Trophoblast cell (in vitro differentiated cells and primary cell): ENCODE data around the gene PPP1R9B.
A peak's percentile ranks its signal among the peaks of the same experiment; 100 is the strongest.

Experiments used
- DNase-seq, 2 donors: peaks; one replicate each; pipeline ENCODE4 v3.0.0-alpha.2; 2016
- H2AFZ ChIP-seq: 2 replicates; pipeline ENCODE4 v1.6.1; 2013; ENCODE audit warnings: low read length, moderate library complexity, mild to moderate bottlenecking; ENCODE audit not compliant: insufficient read depth, poor library complexity
- H2AK5ac ChIP-seq: 2 replicates; pipeline ENCODE4 v1.6.1; 2013; ENCODE audit warnings: mild to moderate bottlenecking, low read length
- H2BK120ac ChIP-seq: 2 replicates; pipeline ENCODE4 v1.6.1; 2013; ENCODE audit warnings: low read length, mild to moderate bottlenecking, moderate library complexity; ENCODE audit not compliant: insufficient read depth, poor library complexity
- H2BK12ac ChIP-seq: 2 replicates; pipeline ENCODE4 v1.6.1; 2013; ENCODE audit warnings: mild to moderate bottlenecking, low read length, moderate library complexity
- H2BK5ac ChIP-seq: 2 replicates; pipeline ENCODE4 v1.6.1; 2013; ENCODE audit warnings: low read length, low read depth, moderate library complexity, mild to moderate bottlenecking; ENCODE audit not compliant: poor library complexity
- H3K14ac ChIP-seq: 2 replicates; pipeline ENCODE4 v1.6.1; 2013; ENCODE audit warnings: mild to moderate bottlenecking, low read length
- H3K18ac ChIP-seq: 2 replicates; pipeline ENCODE4 v1.6.1; 2013; ENCODE audit warnings: mild to moderate bottlenecking, low read length
- H3K23ac ChIP-seq: 2 replicates; pipeline ENCODE4 v1.6.1; 2013; ENCODE audit warnings: low read length
- H3K27ac ChIP-seq: 2 replicates; pipeline ENCODE4 v1.5.1; 2013; ENCODE audit warnings: low read depth, mild to moderate bottlenecking, inconsistent platforms, low read length, moderate library complexity
- H3K27me3 ChIP-seq: 2 replicates; pipeline ENCODE4 v1.6.1; 2013; ENCODE audit warnings: inconsistent platforms, mild to moderate bottlenecking, low read length, moderate library complexity; ENCODE audit not compliant: insufficient read depth
- H3K36me3 ChIP-seq, 2 experiments: 1 replicate in 1 of 2; 2 replicates in 1 of 2; pipeline ENCODE4 v1.6.1; 2013; ENCODE audit warnings: low read length in 2 of 2, mild to moderate bottlenecking in 2 of 2, moderate library complexity in 1 of 2; ENCODE audit not compliant: insufficient read depth in 2 of 2, control insufficient read depth in 1 of 2
- H3K4ac ChIP-seq: 2 replicates; pipeline ENCODE4 v1.6.1; 2013; ENCODE audit warnings: low read depth, mild to moderate bottlenecking, low read length, moderate library complexity
- H3K4me1 ChIP-seq, 2 experiments: 1 replicate in 1 of 2; 2 replicates in 1 of 2; pipeline ENCODE4 v1.6.1; 2013; ENCODE audit warnings: low read length in 2 of 2, mild to moderate bottlenecking in 2 of 2, moderate library complexity in 1 of 2; ENCODE audit not compliant: insufficient read depth in 2 of 2, control insufficient read depth in 1 of 2
- H3K4me2 ChIP-seq: 2 replicates; pipeline ENCODE4 v1.6.1; 2013; ENCODE audit warnings: inconsistent platforms, mild to moderate bottlenecking, low read length, moderate library complexity
- H3K4me3 ChIP-seq: 2 replicates; pipeline ENCODE4 v1.5.1; 2013; ENCODE audit warnings: mild to moderate bottlenecking, low read depth, low read length, inconsistent platforms
- H3K79me1 ChIP-seq: one replicate; pipeline ENCODE4 v1.6.1; 2013; ENCODE audit warnings: low read length
- H3K79me2 ChIP-seq: 2 replicates; pipeline ENCODE4 v1.6.1; 2013; ENCODE audit warnings: low read length, mild to moderate bottlenecking; ENCODE audit not compliant: control insufficient read depth, insufficient read depth, poor library complexity
- H3K9ac ChIP-seq: 2 replicates; pipeline ENCODE4 v1.6.1; 2013; ENCODE audit warnings: mild to moderate bottlenecking, low read length
- H3K9me3 ChIP-seq: 2 replicates; pipeline ENCODE4 v1.6.1; 2013; ENCODE audit warnings: low read depth, mild to moderate bottlenecking, control low read depth, inconsistent platforms, low read length; ENCODE audit not compliant: insufficient read depth
- H4K12ac ChIP-seq: 2 replicates; pipeline ENCODE4 v1.6.1; 2013; ENCODE audit warnings: low read depth, mild to moderate bottlenecking, low read length, moderate library complexity
- H4K8ac ChIP-seq: 2 replicates; pipeline ENCODE4 v1.6.1; 2013; ENCODE audit warnings: low read depth, mild to moderate bottlenecking, low read length, moderate library complexity
- H4K91ac ChIP-seq: one replicate; pipeline ENCODE4 v1.6.1; 2013; ENCODE audit warnings: low read depth, mild to moderate bottlenecking, low read length, moderate library complexity
- WGBS: extraction: QIAGEN DNeasy Blood & Tissue Kit; methylation state at CpG from one replicate; pipeline ENCODE4 v1.1.7; 2013; ENCODE audit warnings: missing lambda C conversion rate; ENCODE audit not compliant: insufficient read length, insufficient coverage; ENCODE audit errors: extremely low coverage; 5-methylcytosine and 5-hydroxymethylcytosine counted together

PPP1R9B gene

DNA sequence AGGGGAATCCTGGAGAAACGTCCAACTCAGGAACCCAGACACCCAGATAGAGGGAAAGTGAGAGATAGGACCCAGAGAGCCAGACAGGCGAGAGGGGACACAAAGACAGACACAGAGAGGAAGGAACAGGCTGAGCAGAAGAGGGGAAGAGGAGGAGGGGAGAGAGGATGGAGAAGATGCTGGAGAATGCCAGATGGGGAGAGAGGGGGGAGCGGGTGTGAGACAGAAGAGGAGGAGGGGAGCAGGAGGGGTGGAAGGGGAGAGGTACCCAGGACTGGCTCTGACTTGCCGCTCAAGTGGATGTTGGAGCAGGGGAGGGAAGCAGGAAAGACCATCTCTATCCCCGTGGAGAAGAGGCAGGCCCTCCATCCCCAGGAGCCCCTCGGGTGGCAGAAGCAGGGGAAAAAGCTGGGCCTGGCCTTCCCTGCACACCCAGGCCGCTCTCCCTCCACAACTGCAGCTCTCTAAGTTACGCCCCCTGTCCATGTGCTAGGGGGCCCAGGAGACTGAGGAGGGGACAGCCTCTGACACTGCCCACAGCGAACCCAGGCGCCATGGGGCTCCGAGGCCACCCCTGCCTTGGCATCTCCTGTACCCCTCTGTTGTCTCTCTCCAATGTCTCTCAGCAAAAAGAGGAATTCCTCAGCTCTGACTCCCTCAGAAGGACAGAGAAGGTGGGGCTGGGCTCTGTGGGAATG lies 4.8 kb downstream of the PPP1R9B start:
- H3K4me3 ChIP-seq: no peak overlapping the region
- no peak overlapping the region for H3K4me2 ChIP-seq
- no peak overlapping the region for H3K23ac ChIP-seq
- no peak overlapping the region for H3K9ac ChIP-seq
- peaks cover 11% of the 10 kb centered on the region for H3K79me1 ChIP-seq
- H3K9me3 ChIP-seq: peaks cover 3% of the 10 kb centered on the region
- H3K27ac ChIP-seq: no peak overlapping the region
- H4K12ac ChIP-seq: no peak overlapping the region
- WGBS: no CpG with 5 or more reads among the region's 11 CpGs
- H3K18ac ChIP-seq: peak overlapping the region; percentile 15
- no peak overlapping the region for H2BK12ac ChIP-seq
- no peak overlapping the region for H2AFZ ChIP-seq
- no peak overlapping the region for H2BK5ac ChIP-seq
- H3K36me3 ChIP-seq: peaks cover 53 to 59% of the 10 kb centered on the region in 2 experiments
- no peak overlapping the region for H2AK5ac ChIP-seq
- no peak overlapping the region for H4K91ac ChIP-seq
- peaks cover 15% of the 10 kb centered on the region for H3K79me2 ChIP-seq
- no peak overlapping the region for H2BK120ac ChIP-seq
- H3K4ac ChIP-seq: no peak overlapping the region
- H4K8ac ChIP-seq: no peak overlapping the region
- H3K14ac ChIP-seq: no peak overlapping the region
- DNase-seq: no peak
- H3K4me1 ChIP-seq: peaks cover 5 to 21% of the 10 kb centered on the region in 2 experiments
- H3K27me3 ChIP-seq: no peaks in the 10 kb centered on the region

DNA sequence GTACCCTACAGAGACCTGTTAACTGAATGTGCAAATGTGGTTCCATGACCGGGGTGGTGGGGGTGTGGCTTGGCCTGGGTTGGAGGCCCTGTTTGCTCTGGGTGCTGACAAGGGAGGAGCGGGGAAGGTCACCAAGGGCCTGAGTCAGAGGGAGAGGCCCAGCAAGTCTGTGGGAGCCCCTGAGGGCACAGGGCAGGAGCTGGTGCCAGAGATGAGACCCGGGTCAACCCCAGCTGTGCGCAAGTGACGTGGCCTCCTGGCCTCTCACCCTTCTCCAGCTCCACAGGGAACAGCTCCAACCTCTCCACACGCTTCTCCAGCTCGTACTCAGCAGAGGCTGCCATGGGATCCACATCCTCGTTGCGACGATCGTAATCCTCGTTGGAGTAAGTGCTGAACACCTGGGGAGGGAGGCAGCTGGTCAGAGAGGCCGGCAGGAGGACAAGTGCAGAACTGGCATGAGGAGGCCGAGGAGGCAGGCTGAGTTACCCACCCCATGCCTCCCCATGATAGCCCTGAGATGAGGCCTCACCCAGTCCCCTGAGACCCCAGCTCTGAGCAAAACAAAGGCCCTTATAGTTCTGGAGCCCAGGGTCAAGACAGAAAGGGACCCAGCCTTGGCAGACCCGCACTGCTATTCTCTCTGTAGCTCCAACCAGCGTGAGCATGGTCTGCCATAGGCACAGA lies 5.5 kb downstream of the PPP1R9B start:
- DNase-seq: peak in 1 of 2 donors; percentile 33
- Histone ChIP-seq H3K23ac (no peak overlapping the region), H4K8ac (no peak overlapping the region), H3K79me1 (peaks cover 9% of the 10 kb centered on the region), H3K4me1 (peaks cover 5 to 23% of the 10 kb centered on the region in 2 experiments), H3K4me2 (no peak overlapping the region), H3K14ac (no peak overlapping the region), H3K9ac (no peak overlapping the region), H2AFZ (no peak overlapping the region), H3K4me3 (no peak overlapping the region), H3K79me2 (peaks cover 10% of the 10 kb centered on the region), H3K36me3 (peaks cover 60 to 65% of the 10 kb centered on the region in 2 experiments), H3K18ac (no peak overlapping the region), H2BK120ac (no peak overlapping the region), H3K4ac (no peak overlapping the region), H3K27me3 (no peaks in the 10 kb centered on the region), H4K12ac (no peak overlapping the region), H2BK12ac (no peak overlapping the region), H2AK5ac (no peak overlapping the region), H4K91ac (no peak overlapping the region), H3K27ac (no peak overlapping the region), H3K9me3 (peaks cover 3% of the 10 kb centered on the region), H2BK5ac (no peak overlapping the region)
- no CpG with 5 or more reads among the region's 16 CpGs for WGBS

DNA sequence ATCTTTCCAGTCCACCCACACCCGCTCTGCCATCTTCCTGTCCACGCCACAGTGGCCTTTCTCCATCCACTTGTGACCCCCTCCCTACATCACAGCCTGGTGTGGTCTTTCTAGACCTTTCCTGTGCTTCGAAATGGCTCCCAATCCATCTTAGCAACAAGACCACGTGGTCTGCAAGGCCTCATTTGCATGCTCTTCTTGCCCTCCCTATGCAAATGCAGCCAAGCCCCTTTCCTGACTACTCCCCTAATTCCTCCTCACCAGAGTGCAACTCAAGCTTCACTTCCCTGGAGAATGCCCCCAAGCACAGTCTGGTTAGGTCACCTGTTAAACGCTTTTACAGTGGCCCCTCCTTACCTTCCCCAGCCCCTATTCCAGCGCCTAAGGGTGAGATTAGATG lies 6.1 kb downstream of the PPP1R9B start:
- Histone ChIP-seq H3K4me3 (no peak overlapping the region), H2AK5ac (no peak overlapping the region), H4K91ac (no peak overlapping the region), H3K79me2 (peaks cover 4% of the 10 kb centered on the region), H4K12ac (no peak overlapping the region), H3K4me1 (peaks cover 5 to 19% of the 10 kb centered on the region in 2 experiments), H2AFZ (no peak overlapping the region), H3K27me3 (no peaks in the 10 kb centered on the region), H2BK12ac (no peak overlapping the region), H3K79me1 (peaks cover 4% of the 10 kb centered on the region), H3K27ac (no peak overlapping the region), H3K36me3 (peaks cover 66 to 69% of the 10 kb centered on the region in 2 experiments), H3K4ac (no peak overlapping the region), H3K4me2 (no peak overlapping the region), H3K18ac (no peak overlapping the region), H2BK120ac (no peak overlapping the region), H3K9ac (no peak overlapping the region), H2BK5ac (no peak overlapping the region), H3K9me3 (peaks cover 3% of the 10 kb centered on the region), H3K23ac (no peak overlapping the region), H3K14ac (no peak overlapping the region), H4K8ac (no peak overlapping the region)
- no peak for DNase-seq
- whole genome bisulfite sequencing: no CpG with 5 or more reads among the region's 6 CpGs

DNA sequence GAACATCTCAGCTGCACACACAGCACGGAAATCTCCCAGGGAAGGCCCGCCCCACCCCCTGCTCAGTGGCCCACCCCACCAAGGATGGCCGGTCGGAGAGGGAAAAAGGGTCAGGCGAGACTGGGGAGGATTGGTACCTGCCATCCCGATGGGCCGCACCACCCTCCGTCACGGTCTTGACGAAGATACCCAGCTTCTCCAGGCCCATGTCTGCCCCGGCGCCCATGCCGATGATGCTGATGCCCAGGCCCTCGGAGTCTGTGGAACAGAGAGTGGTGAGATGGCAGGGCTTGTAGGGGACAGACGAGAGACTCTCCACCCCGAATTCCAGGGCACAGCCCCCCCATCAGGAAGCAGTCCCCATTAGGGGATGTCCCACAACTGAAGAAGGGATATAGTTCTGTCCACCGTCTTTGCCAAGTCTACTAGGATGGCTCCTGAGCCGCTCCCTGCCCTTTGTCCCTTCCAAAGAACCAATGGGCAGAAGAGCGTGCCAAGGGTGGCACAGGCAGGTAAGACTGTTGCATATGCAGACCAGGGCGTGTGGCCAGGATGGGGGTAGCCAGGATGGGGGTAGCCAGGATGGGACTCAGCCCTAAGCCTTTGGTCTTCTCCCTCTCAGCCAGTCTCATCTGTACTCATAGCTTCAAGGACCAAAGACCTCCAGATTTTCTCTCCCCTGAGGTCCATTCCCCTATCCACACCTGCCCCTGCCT lies 6.9 kb downstream of the PPP1R9B start:
- no peak overlapping the region for H3K9ac ChIP-seq
- H2AK5ac ChIP-seq: no peak overlapping the region
- H2AFZ ChIP-seq: no peak overlapping the region
- no peaks in the 10 kb centered on the region for H3K79me2 ChIP-seq
- H3K79me1 ChIP-seq: no peaks in the 10 kb centered on the region
- no peak overlapping the region for H4K8ac ChIP-seq
- DNase-seq: peak in 1 of 2 donors; percentile 21
- no peak overlapping the region for H3K27ac ChIP-seq
- no peak overlapping the region for H3K4ac ChIP-seq
- no peak overlapping the region for H3K4me3 ChIP-seq
- no peak overlapping the region for H3K23ac ChIP-seq
- no peak overlapping the region for H4K91ac ChIP-seq
- no peak overlapping the region for H3K14ac ChIP-seq
- peaks cover 3% of the 10 kb centered on the region for H3K9me3 ChIP-seq
- no peak overlapping the region for H3K18ac ChIP-seq
- H3K4me1 ChIP-seq: peaks cover 4 to 14% of the 10 kb centered on the region in 2 experiments
- no peaks in the 10 kb centered on the region for H3K27me3 ChIP-seq
- no peak overlapping the region for H3K4me2 ChIP-seq
- no peak overlapping the region for H2BK5ac ChIP-seq
- H2BK120ac ChIP-seq: no peak overlapping the region
- peaks cover 72 to 77% of the 10 kb centered on the region in 2 experiments for H3K36me3 ChIP-seq
- WGBS: no CpG with 5 or more reads among the region's 20 CpGs
- no peak overlapping the region for H4K12ac ChIP-seq
- H2BK12ac ChIP-seq: no peak overlapping the region
